Stimulated activated CD8-positive, alpha-beta memory T cell treated with anti-CD3 and anti-CD28 coated beads, Interleukin-15, amount 100 ng/mL, for 4 hours (primary cell): ENCODE measurements around the gene FGR.

Source experiments
- DNase-seq, 2 donors: peaks; one replicate each; pipeline ENCODE4 v3.0.0-alpha.2; 2020; ENCODE audit warnings: low read depth in 2 of 2

FGR gene

GRCh38 chr1:27588256-27589232 lies 46.4 kb downstream of the FGR start:
- DNase-seq = no peak

- no peak for DNase-seq
Observed at GRCh38 chr1:27585684-27586083, 49.3 kb downstream of the FGR start.

GRCh38 chr1:27584453-27584852 lies 50.5 kb downstream of the FGR start:
- DNase-seq = no peak

GRCh38 chr1:27583479-27583878 lies 51.5 kb downstream of the FGR start:
- no peak for DNase-seq

GRCh38 chr1:27581823-27582243 lies 53.2 kb downstream of the FGR start:
- DNase-seq = no peak

- no peak for DNase-seq
Observed at GRCh38 chr1:27577504-27578188, 57.3 kb downstream of the FGR start.

GRCh38 chr1:27576806-27577227 lies 58.2 kb downstream of the FGR start:
- DNase-seq = no peak

GRCh38 chr1:27575840-27576331 lies 59.1 kb downstream of the FGR start:
- no peak for DNase-seq

- DNase-seq = no peak
Observed at GRCh38 chr1:27574871-27575831, 59.8 kb downstream of the FGR start.

GRCh38 chr1:27574001-27574781 lies 60.8 kb downstream of the FGR start:
- DNase-seq = no peak

- no peak for DNase-seq
Observed at GRCh38 chr1:27572679-27573426, 62.1 kb downstream of the FGR start.

- no peak for DNase-seq
Observed at GRCh38 chr1:27572019-27572678, 62.8 kb downstream of the FGR start.

GRCh38 chr1:27571439-27572018 lies 63.5 kb downstream of the FGR start:
- no peak for DNase-seq

GRCh38 chr1:27570784-27571183 lies 64.2 kb downstream of the FGR start:
- no peak for DNase-seq

GRCh38 chr1:27570356-27570755 lies 64.6 kb downstream of the FGR start:
- DNase-seq = no peak

- no peak for DNase-seq
Observed at GRCh38 chr1:27569506-27570291, 65.3 kb downstream of the FGR start.

GRCh38 chr1:27569088-27569460 lies 65.9 kb downstream of the FGR start:
- no peak for DNase-seq
